Bronchial epithelial cell (primary cell): ENCODE results near the gene CEP85L. TPM values are rescaled to one million over a fixed set of nuclear protein-coding genes. Genes with fewer than 3 reads are reported as not detected.

Source experiments
- DNase-seq: peaks from one replicate; pipeline ENCODE4 v3.0.0-alpha.2; 2010; ENCODE audit warnings: low read depth
- FAIRE-seq: peaks from 2 replicates; lab custom pipeline; 2011; peaks lifted over from hg19 to GRCh38; lab: Jason Lieb, UNC
- H3K27me3 ChIP-seq: 2 replicates; pipeline ENCODE4 v1.5.1; 2011; ENCODE audit warnings: low read length; ENCODE audit not compliant: control insufficient read depth, insufficient read depth
- H3K36me3 ChIP-seq: 2 replicates; pipeline ENCODE4 v1.5.1; 2011; ENCODE audit warnings: low read length; ENCODE audit not compliant: control insufficient read depth, insufficient read depth
- H3K4me3 ChIP-seq: 2 replicates; pipeline ENCODE4 v1.5.1; 2011; ENCODE audit warnings: mild to moderate bottlenecking, low read depth, low read length, control low read depth
- total RNA-seq: library from RNA; depleted of rRNA; stranded (reverse); fragments of >200 nt; gene quantifications from 2 replicates; pipeline ENCODE4 v1.2.1, GENCODE V29; 2014
- TF ChIP-seq, protein P1 (sequence below): IDR thresholded peaks from 2 replicates; pipeline ENCODE4 v1.5.1; 2011; ENCODE audit warnings: mild to moderate bottlenecking, moderate library complexity, low read length, control low read depth, inconsistent platforms; ENCODE audit not compliant: insufficient read depth, severe bottlenecking

CEP85L gene
- total RNA-seq, 1 donor from 2014 or later = 7.1 TPM

DNA sequence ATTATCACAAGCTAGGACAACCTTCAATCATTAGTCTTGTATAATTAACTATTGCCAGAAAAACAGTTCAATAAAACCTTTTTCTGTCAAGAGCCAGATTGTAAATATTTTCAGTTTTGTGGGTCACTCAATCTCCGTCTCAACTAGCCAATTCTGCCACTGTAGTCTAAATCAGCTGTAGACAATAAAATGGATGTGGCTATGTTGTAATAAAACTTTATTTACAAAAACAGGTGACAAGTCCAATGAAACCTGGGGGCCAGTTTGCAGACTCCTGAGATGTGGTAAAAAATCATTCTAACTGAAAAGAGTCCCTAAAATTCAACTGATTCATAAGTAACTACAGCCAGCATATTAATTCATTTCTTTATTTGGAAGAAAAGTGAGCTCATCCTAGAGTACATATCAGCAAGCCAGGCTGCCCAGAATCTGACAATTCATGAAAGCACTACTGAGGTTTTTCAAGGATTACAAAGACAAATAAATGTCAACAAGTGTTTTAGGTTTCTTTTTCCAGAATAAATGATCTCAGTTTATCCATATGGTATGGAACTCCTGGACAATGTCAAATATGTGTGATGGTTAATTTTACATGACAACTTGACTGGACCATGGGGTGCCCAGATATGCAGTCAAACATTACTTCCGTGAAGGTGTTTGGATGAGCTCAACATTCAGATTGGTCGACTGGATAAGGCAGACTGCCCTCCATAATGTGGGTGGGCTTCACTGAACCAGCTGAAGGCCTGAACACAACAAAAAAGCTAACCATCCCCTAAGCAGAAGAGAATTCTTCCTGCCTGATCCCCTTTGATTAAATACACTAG lies 15.3 kb downstream of the CEP85L start:
- Histone ChIP-seq H3K4me3 (no peak overlapping the region), H3K36me3 (peaks cover 2% of the 10 kb centered on the region), H3K27me3 (no peaks in the 10 kb centered on the region)
- TF ChIP-seq, protein P1, sequence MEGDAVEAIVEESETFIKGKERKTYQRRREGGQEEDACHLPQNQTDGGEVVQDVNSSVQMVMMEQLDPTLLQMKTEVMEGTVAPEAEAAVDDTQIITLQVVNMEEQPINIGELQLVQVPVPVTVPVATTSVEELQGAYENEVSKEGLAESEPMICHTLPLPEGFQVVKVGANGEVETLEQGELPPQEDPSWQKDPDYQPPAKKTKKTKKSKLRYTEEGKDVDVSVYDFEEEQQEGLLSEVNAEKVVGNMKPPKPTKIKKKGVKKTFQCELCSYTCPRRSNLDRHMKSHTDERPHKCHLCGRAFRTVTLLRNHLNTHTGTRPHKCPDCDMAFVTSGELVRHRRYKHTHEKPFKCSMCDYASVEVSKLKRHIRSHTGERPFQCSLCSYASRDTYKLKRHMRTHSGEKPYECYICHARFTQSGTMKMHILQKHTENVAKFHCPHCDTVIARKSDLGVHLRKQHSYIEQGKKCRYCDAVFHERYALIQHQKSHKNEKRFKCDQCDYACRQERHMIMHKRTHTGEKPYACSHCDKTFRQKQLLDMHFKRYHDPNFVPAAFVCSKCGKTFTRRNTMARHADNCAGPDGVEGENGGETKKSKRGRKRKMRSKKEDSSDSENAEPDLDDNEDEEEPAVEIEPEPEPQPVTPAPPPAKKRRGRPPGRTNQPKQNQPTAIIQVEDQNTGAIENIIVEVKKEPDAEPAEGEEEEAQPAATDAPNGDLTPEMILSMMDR = no peak
- FAIRE-seq (no peak), DNase-seq (no peak)

DNA sequence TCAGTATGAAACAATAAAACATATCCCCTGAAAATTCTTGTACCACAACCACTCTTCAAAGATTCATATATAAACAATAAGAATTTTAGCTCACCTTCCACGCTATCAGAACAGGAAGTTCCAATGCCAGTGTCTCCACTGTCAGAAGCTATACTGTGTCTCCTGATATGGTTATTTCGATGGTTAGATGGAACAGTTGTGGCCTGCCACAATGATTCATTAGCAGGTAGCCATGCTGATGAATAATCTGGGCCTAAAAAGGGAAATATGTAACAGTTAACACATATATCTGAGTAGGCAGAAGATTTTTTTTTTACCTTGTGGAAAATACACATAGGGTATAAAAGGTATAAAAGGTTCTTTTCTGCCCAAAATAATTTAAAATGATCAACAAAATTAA lies 19.0 kb downstream of the CEP85L start:
- Histone ChIP-seq H3K4me3 (no peak overlapping the region), H3K36me3 (peaks cover 3% of the 10 kb centered on the region), H3K27me3 (no peaks in the 10 kb centered on the region)
- TF ChIP-seq, protein P1 = no peak
- DNase-seq (peak; percentile 76), FAIRE-seq (no peak)

DNA sequence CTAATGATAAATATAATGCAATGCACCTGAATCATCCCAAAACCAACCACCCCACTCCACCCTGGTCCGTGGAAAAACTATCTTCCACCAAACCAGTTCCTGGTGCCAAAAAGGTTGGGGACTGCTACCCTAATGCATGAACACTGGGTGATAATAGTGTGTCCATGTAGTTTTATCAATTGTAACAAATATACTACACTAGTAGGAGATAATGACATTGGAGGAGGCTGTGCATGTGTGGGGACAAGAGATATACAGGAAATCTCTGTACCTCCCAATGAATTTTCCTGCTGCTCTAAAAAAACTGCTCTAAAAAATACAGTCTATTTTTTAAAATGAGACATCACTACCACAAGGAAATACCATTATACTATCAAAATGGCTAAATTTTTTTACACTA lies 20.5 kb downstream of the CEP85L start:
- FAIRE-seq = no peak

DNA sequence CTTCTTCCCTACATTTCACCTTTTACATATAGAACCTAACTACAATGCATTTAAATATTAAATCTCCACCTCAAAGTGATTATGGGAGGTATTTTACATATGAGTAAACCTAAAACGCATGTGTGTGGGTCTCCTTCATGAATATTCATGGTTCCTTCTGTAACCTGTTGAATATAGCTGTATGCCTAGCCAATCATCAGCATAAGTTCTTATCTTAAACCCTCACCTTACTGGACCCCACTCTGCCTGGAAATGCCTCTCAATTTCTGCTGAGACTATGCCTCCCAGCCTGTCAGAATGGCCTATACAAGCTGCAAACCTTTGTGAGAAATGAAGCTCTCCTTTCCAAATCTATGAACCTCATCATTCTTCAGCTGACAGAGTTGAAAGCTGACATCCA lies 21.3 kb downstream of the CEP85L start:
- peaks cover 1% of the 10 kb centered on the region for H3K36me3 ChIP-seq
- TF ChIP-seq, protein P1 = no peak
- H3K27me3 ChIP-seq = no peaks in the 10 kb centered on the region
- no peak overlapping the region for H3K4me3 ChIP-seq
- FAIRE-seq (no peak), DNase-seq (no peak)

More for the DNA sequence above, 20.5 kb downstream of the CEP85L start:
- no peak for DNase-seq
- Histone ChIP-seq H3K36me3 (peaks cover 1% of the 10 kb centered on the region), H3K27me3 (no peaks in the 10 kb centered on the region), H3K4me3 (no peak overlapping the region)
- TF ChIP-seq, protein P1 = no peak

DNA sequence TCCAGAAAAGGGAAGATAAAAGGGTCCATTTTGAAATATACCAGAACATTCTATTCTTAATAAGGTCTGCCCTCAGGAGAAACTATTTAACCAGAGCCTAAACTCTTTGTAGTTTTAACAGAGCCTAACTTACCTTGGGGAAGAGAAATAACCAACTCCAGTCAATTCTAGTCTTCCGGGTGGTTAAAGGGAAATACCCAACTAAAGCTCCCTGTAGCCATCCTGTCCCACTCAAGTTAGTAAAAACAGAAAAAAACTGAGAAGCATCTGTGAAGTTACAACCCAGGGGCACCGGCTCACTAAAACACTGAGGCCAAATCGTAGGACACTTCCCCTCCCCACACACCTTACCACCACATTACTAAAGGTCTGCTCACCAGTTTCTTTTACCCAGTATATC lies 23.7 kb downstream of the CEP85L start:
- Histone ChIP-seq H3K4me3 (no peak overlapping the region), H3K36me3 (peaks cover 1% of the 10 kb centered on the region), H3K27me3 (no peaks in the 10 kb centered on the region)
- DNase-seq (no peak), FAIRE-seq (no peak)
- TF ChIP-seq, protein P1 = no peak
